Endothelial cell of umbilical vein (primary cell): ENCODE data around the gene ZBTB20.

Source experiments
- EZH2 ChIP-seq: IDR thresholded peaks from 2 replicates; pipeline ENCODE4 v1.6.1; 2012; ENCODE audit warnings: borderline replicate concordance, low read depth, mild to moderate bottlenecking, moderate library complexity, low read length, inconsistent platforms; ENCODE audit not compliant: severe bottlenecking
- JUN ChIP-seq: IDR thresholded peaks from 2 replicates; pipeline ENCODE4 v1.6.1; 2011; ENCODE audit warnings: borderline replicate concordance, low read depth; ENCODE audit not compliant: insufficient read length, insufficient read depth
- MYC ChIP-seq: IDR thresholded peaks from one replicate; pipeline ENCODE4 v1.6.1; 2011; ENCODE audit warnings: mild to moderate bottlenecking, low read depth, low read length
- POLR2A ChIP-seq: IDR thresholded peaks from 2 replicates; pipeline ENCODE4 v1.6.1; 2012; ENCODE audit warnings: low read depth, mild to moderate bottlenecking, control low read depth, low read length
- POLR2AphosphoS5 ChIP-seq: IDR thresholded peaks from 2 replicates; pipeline ENCODE4 v1.6.1; 2012; ENCODE audit warnings: low read depth, mild to moderate bottlenecking, control low read depth, low read length, moderate library complexity; ENCODE audit not compliant: insufficient read depth
- TF ChIP-seq, protein P1 (sequence below), 2 donors: IDR thresholded peaks; 1 replicate in 1 of 2; 2 replicates in 1 of 2; pipeline ENCODE4 v1.5.1; 2011; ENCODE audit warnings: low read length in 2 of 2, mild to moderate bottlenecking in 2 of 2, moderate library complexity in 2 of 2, control low read depth in 1 of 2, inconsistent platforms in 1 of 2, low read depth in 1 of 2; ENCODE audit not compliant: insufficient read depth in 1 of 2; ENCODE audit errors: extremely low read depth in 1 of 2
- TF ChIP-seq, protein P2 (sequence below): IDR thresholded peaks from 2 replicates; pipeline ENCODE4 v1.6.1; 2011; ENCODE audit not compliant: insufficient read depth, insufficient read length

DNA sequence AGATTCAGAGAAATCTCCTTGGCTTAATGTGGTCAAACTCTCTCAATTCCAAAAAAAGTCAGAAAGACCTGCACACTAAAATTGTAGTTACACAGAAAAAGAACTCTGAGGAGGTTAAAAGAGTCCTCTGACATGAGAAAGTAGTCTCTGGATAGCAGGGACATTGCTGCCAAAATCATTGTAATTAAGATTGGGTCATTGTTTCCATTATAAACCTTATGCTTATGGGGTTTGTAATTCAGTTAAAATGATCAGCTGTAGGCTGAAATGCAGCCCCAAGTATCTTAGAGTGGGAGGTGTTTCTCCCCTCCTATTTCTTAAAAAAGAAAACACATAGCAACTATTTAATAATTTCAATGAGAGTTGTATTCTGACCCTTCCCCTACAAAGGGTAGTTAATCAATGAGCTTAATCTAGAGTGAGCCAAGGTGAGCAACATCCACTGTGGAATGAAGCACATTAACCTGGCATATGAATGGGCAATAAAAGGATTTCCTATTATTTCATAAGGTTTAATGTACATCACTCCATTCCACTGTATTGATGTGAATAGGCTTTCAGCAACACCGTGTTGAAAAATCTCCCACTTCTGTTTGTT, 446.4 kb downstream of the ZBTB20 start:
- no peak for TF ChIP-seq POLR2A
- TF ChIP-seq, protein P1, sequence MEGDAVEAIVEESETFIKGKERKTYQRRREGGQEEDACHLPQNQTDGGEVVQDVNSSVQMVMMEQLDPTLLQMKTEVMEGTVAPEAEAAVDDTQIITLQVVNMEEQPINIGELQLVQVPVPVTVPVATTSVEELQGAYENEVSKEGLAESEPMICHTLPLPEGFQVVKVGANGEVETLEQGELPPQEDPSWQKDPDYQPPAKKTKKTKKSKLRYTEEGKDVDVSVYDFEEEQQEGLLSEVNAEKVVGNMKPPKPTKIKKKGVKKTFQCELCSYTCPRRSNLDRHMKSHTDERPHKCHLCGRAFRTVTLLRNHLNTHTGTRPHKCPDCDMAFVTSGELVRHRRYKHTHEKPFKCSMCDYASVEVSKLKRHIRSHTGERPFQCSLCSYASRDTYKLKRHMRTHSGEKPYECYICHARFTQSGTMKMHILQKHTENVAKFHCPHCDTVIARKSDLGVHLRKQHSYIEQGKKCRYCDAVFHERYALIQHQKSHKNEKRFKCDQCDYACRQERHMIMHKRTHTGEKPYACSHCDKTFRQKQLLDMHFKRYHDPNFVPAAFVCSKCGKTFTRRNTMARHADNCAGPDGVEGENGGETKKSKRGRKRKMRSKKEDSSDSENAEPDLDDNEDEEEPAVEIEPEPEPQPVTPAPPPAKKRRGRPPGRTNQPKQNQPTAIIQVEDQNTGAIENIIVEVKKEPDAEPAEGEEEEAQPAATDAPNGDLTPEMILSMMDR (IDR thresholded peaks at IDR 0.05; ENCODE audit: extremely low read depth in 1 of 2, insufficient read depth in 1 of 2, low read depth in 1 of 2, low read length in 2 of 2), result no peak
- no peak for TF ChIP-seq POLR2AphosphoS5
- TF ChIP-seq, protein P2, sequence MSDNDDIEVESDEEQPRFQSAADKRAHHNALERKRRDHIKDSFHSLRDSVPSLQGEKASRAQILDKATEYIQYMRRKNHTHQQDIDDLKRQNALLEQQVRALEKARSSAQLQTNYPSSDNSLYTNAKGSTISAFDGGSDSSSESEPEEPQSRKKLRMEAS, result no peak
- TF ChIP-seq MYC, result no peak
- no peak for TF ChIP-seq JUN
- no peak for TF ChIP-seq EZH2
